HepG2 (cell line): Measurements from ENCODE around the gene GRK3.

Experiments
- CBX2 ChIP-seq, 2 experiments: fragments of 200-600 bp in 1 of 2; sonication (generic); formaldehyde crosslinking in 1 of 2; IDR thresholded peaks; 2 replicates each; pipeline versions ENCODE4 v1.7.0 to v1.8.1; 2018 to 2022; ENCODE audit warnings: low read depth in 2 of 2, low read length in 1 of 2, mild to moderate bottlenecking in 1 of 2, missing genetic modification reagents in 1 of 2
- SP4 ChIP-seq: sonication (generic); formaldehyde crosslinking; IDR thresholded peaks from 2 replicates; pipeline ENCODE4 v1.8.1; 2023; ENCODE audit warnings: mild to moderate bottlenecking, missing genetic modification reagents
- ZC3H13 ChIP-seq: sonication (generic); formaldehyde crosslinking; IDR thresholded peaks from 2 replicates; pipeline ENCODE4 v1.8.1; 2023; ENCODE audit warnings: mild to moderate bottlenecking, missing genetic modification reagents, moderate library complexity
- TF ChIP-seq, protein P1 (sequence below): sonication (generic); formaldehyde crosslinking; IDR thresholded peaks from 2 replicates; pipeline ENCODE4; 2020; ENCODE audit warnings: missing genetic modification reagents, mild to moderate bottlenecking, borderline replicate concordance
- TF ChIP-seq, protein P2 (sequence below): sonication (generic); formaldehyde crosslinking; IDR thresholded peaks from 2 replicates; pipeline ENCODE4 v1.4.0; 2020; ENCODE audit warnings: mild to moderate bottlenecking, missing genetic modification reagents

DNA sequence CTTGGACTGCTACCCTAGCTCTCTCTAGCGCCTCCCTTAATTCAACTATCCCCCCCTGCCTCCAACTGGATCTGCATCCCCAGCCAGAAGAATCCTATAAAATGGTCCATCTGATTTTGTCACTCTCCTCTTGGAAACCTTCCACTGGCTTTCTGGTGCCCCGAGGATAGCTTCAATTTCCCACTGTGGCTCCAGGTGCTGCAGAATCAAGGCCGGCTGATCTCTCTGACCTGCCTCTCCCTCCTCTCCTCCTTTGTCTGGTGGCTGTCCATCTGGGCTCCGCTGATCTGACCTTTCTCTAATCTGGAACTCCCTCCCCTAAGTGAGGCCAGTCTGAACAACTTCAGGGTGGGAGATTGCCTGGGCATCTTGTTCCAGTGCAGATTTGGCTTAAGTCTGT lies 6.1 kb upstream of the GRK3 start:
- TF ChIP-seq SP4 (CRISPR knock-in tag) (no peak), CBX2 (IDR thresholded peaks at IDR 0.05; ENCODE audit: low read depth, low read length) (no peak), CBX2 (CRISPR knock-in tag; IDR thresholded peaks at IDR 0.05; ENCODE audit: low read depth) (no peak), ZC3H13 (CRISPR knock-in tag) (no peak)
- TF ChIP-seq, protein P1, sequence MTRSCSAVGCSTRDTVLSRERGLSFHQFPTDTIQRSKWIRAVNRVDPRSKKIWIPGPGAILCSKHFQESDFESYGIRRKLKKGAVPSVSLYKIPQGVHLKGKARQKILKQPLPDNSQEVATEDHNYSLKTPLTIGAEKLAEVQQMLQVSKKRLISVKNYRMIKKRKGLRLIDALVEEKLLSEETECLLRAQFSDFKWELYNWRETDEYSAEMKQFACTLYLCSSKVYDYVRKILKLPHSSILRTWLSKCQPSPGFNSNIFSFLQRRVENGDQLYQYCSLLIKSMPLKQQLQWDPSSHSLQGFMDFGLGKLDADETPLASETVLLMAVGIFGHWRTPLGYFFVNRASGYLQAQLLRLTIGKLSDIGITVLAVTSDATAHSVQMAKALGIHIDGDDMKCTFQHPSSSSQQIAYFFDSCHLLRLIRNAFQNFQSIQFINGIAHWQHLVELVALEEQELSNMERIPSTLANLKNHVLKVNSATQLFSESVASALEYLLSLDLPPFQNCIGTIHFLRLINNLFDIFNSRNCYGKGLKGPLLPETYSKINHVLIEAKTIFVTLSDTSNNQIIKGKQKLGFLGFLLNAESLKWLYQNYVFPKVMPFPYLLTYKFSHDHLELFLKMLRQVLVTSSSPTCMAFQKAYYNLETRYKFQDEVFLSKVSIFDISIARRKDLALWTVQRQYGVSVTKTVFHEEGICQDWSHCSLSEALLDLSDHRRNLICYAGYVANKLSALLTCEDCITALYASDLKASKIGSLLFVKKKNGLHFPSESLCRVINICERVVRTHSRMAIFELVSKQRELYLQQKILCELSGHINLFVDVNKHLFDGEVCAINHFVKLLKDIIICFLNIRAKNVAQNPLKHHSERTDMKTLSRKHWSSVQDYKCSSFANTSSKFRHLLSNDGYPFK: no peak
- TF ChIP-seq, protein P2, sequence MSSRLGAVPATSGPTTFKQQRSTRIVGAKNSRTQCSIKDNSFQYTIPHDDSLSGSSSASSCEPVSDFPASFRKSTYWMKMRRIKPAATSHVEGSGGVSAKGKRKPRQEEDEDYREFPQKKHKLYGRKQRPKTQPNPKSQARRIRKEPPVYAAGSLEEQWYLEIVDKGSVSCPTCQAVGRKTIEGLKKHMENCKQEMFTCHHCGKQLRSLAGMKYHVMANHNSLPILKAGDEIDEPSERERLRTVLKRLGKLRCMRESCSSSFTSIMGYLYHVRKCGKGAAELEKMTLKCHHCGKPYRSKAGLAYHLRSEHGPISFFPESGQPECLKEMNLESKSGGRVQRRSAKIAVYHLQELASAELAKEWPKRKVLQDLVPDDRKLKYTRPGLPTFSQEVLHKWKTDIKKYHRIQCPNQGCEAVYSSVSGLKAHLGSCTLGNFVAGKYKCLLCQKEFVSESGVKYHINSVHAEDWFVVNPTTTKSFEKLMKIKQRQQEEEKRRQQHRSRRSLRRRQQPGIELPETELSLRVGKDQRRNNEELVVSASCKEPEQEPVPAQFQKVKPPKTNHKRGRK (CRISPR knock-in tag): no peak
